GM12878 (cell line): Measurements from ENCODE around the gene OR1F1. TPM values are rescaled to one million over a fixed set of nuclear protein-coding genes. Genes with fewer than 3 reads are reported as not detected.
A peak's percentile ranks its signal among the peaks of the same experiment; 100 is the strongest.

Experiments used
- ATAC-seq: fragments of 200-7000 bp; cut with Tn5 transposase; 3 replicates; pipeline ENCODE4 v1.9.1; 2020; ENCODE audit warnings: mild to moderate bottlenecking, moderate library complexity
- BruUV-seq: library from RNA; stranded (reverse); fragments of 400-500 nt; replicated peaks from 2 replicates; lab custom pipeline; 2021; lab: Mats Ljungman, UMichigan
- CTCF ChIA-PET: fragments of 300-600 bp; sonication (Branson Sonifier 250); formaldehyde crosslinking; extraction: SDS; loops from one replicate; lab custom pipeline; 2021; ENCODE audit warnings: inconsistent platforms; lab: Yijun Ruan, JAX
- POLR2A ChIA-PET: fragments of 350-600 bp; formaldehyde crosslinking; extraction: SDS; loops from one replicate; lab custom pipeline; 2021; ENCODE audit warnings: inconsistent platforms; lab: Charles Lee
- RAD21 ChIA-PET: fragments of 300-600 bp; sonication (Branson Sonifier 250); formaldehyde crosslinking; loops from one replicate; lab custom pipeline; 2023; ENCODE audit warnings: antibody characterized with exemption; ENCODE audit not compliant: unreplicated experiment; lab: Charles Lee
- SMC1A ChIA-PET: fragments of 300-600 bp; sonication (Branson Sonifier 250); formaldehyde crosslinking; loops from one replicate; lab custom pipeline; 2023; ENCODE audit not compliant: unreplicated experiment, uncharacterized antibody; lab: Charles Lee
- DNase-seq: peaks from one replicate; pipeline ENCODE4 v3.0.0-alpha.2; 2011; ENCODE audit warnings: low read depth, low spot score
- FAIRE-seq: peaks from 3 replicates; lab custom pipeline; 2011; peaks lifted over from hg19 to GRCh38; lab: Jason Lieb, UNC
- H2AFZ ChIP-seq: 2 replicates; pipeline ENCODE4 v1.6.0; 2011; ENCODE audit warnings: low read depth, low read length, control low read depth; ENCODE audit not compliant: control insufficient read depth
- H3K27ac ChIP-seq: 2 replicates; pipeline ENCODE4 v1.5.1; 2011; ENCODE audit warnings: control low read depth; ENCODE audit not compliant: control insufficient read depth, insufficient read depth
- H3K27me3 ChIP-seq, 2 experiments: replicated peaks in 1 of 2; 2 replicates each; pipeline versions ENCODE4 v1.6.0 to v1.6.1; 2011; ENCODE audit warnings: low read length in 1 of 2; ENCODE audit not compliant: control insufficient read depth in 2 of 2, insufficient read depth in 2 of 2
- H3K36me3 ChIP-seq, 2 experiments: 2 replicates each; pipeline ENCODE4 v1.5.1; 2011; ENCODE audit warnings: low read length in 1 of 2; ENCODE audit not compliant: control insufficient read depth in 2 of 2, insufficient read depth in 2 of 2
- H3K4me1 ChIP-seq: 2 replicates; pipeline ENCODE4 v1.6.1; 2011; ENCODE audit warnings: mild to moderate bottlenecking, low read length, moderate library complexity, mixed read lengths; ENCODE audit not compliant: control insufficient read depth, insufficient read depth
- H3K4me2 ChIP-seq: 2 replicates; pipeline ENCODE4 v1.6.0; 2011; ENCODE audit warnings: control low read depth; ENCODE audit not compliant: control insufficient read depth, insufficient read depth
- H3K4me3 ChIP-seq: fragments of 200-600 bp; sonication (generic); 2 replicates; pipeline ENCODE4 v1.5.1; 2016
- H3K79me2 ChIP-seq: 2 replicates; pipeline ENCODE4 v1.6.0; 2011; ENCODE audit warnings: low read length; ENCODE audit not compliant: control insufficient read depth, insufficient read depth
- H3K9ac ChIP-seq: 2 replicates; pipeline ENCODE4 v1.8.0; 2011; ENCODE audit warnings: low read length, control low read depth, mixed read lengths; ENCODE audit not compliant: control insufficient read depth, insufficient read depth
- H3K9me3 ChIP-seq: replicated peaks from 3 replicates; pipeline ENCODE4 v1.5.1; 2011; ENCODE audit warnings: mild to moderate bottlenecking, low read length; ENCODE audit not compliant: control insufficient read depth, insufficient read depth
- H4K20me1 ChIP-seq: 2 replicates; pipeline ENCODE4 v1.6.0; 2011; ENCODE audit not compliant: control insufficient read depth, insufficient read depth
- CHD2 ChIP-seq: IDR thresholded peaks from 2 replicates; pipeline ENCODE4 v1.6.1; 2011; ENCODE audit warnings: low read depth, low read length, improper control_type of control experiment, borderline replicate concordance
- CTCF ChIP-seq, 3 experiments: IDR thresholded peaks in 2 of 3; conservative IDR thresholded peaks in 1 of 3; 2 replicates each; pipeline ENCODE4 v1.5.1; 2011; ENCODE audit warnings: low read depth in 3 of 3, low read length in 3 of 3, mild to moderate bottlenecking in 3 of 3, control low read depth in 2 of 3, moderate library complexity in 2 of 3, inconsistent platforms in 1 of 3, mixed read lengths in 1 of 3; ENCODE audit not compliant: control insufficient read depth in 2 of 3, insufficient read depth in 1 of 3; ENCODE audit errors: extremely low read depth in 1 of 3
- E2F8 ChIP-seq: fragments of 450-650 bp; IDR thresholded peaks from 2 replicates; pipeline ENCODE4 v1.6.1; 2018; ENCODE audit warnings: mild to moderate bottlenecking, low read depth, moderate library complexity; ENCODE audit not compliant: partially characterized antibody
- MEF2B ChIP-seq: fragments of 450-650 bp; IDR thresholded peaks from 2 replicates; pipeline ENCODE4 v1.6.1; 2018; ENCODE audit warnings: mild to moderate bottlenecking, moderate library complexity; ENCODE audit not compliant: partially characterized antibody, poor library complexity, severe bottlenecking
- NRF1 ChIP-seq: conservative IDR thresholded peaks from 2 replicates; pipeline ENCODE4 v1.6.1; 2011; ENCODE audit warnings: mild to moderate bottlenecking, low read depth, low read length, improper control_type of control experiment
- RAD21 ChIP-seq: IDR thresholded peaks from 2 replicates; pipeline ENCODE4 v1.6.1; 2011; ENCODE audit warnings: mild to moderate bottlenecking, low read depth, low read length, moderate library complexity; ENCODE audit not compliant: insufficient read depth
- RUNX3 ChIP-seq: IDR thresholded peaks from 2 replicates; pipeline ENCODE4 v1.6.1; 2012; ENCODE audit warnings: low read length, inconsistent platforms
- SREBF2 ChIP-seq: IDR thresholded peaks from 2 replicates; pipeline ENCODE4 v1.6.1; 2012; ENCODE audit warnings: mild to moderate bottlenecking, low read length
- TARDBP ChIP-seq: IDR thresholded peaks from 2 replicates; pipeline ENCODE4 v1.6.1; 2016; ENCODE audit warnings: borderline replicate concordance
- ZNF24 ChIP-seq: fragments of 450-650 bp; IDR thresholded peaks from 2 replicates; pipeline ENCODE4 v1.6.1; 2017; ENCODE audit warnings: antibody characterized with exemption, mild to moderate bottlenecking
- ZSCAN29 ChIP-seq: fragments of 450-650 bp; IDR thresholded peaks from 2 replicates; pipeline ENCODE4 v1.6.1; 2017; ENCODE audit warnings: mild to moderate bottlenecking, moderate library complexity
- WGBS: methylation state at CpG from one replicate; pipeline ENCODE4 v1.1.6; 2016; ENCODE audit warnings: low lambda C conversion rate; ENCODE audit not compliant: insufficient replicate concordance, insufficient coverage; ENCODE audit errors: missing lambda C conversion rate; 5-methylcytosine and 5-hydroxymethylcytosine counted together
- in situ Hi-C: fragments of 300-500 bp; cut with MboI; formaldehyde crosslinking; loops from 9 replicates; pipeline ENCODE4 v1.14.3; 2018; ENCODE audit warnings: mixed read lengths
- intact Hi-C: fragments of 100-400 bp; cut with micrococcal nuclease; formaldehyde crosslinking; loops from one replicate; pipeline ENCODE4 v1.14.2; 2022; ENCODE audit not compliant: unreplicated experiment
- polyA plus RNA-seq, 11 experiments: library from polyadenylated mRNA; depleted of rRNA in 4 of 11; unstranded in 6 of 11; stranded (reverse) in 5 of 11; fragments of >200 nt; fragmentation: Nextera tagmentation in 4 of 11; fragmentation: Illumina TruSeq in 1 of 11; extraction: Ambion mirVana in 4 of 11; extraction: Trizol in 1 of 11; gene quantifications; 1 replicate in 1 of 11; 2 replicates in 10 of 11; pipeline versions ENCODE4 v1.2.1 to v1.2.3, GENCODE V29; 2011 to 2016; ENCODE audit warnings: inconsistent platforms in 2 of 11, missing spikeins in 2 of 11, low read depth in 1 of 11
- total RNA-seq, 4 experiments: library from RNA; depleted of rRNA in 3 of 4; stranded (reverse); fragments of >200 nt in 3 of 4; fragmentation: Illumina TruSeq in 1 of 4; extraction: Trizol in 1 of 4; gene quantifications; 2 replicates each; pipeline versions ENCODE4 v1.2.1 to v1.2.3, GENCODE V29; 2013 to 2021

Gene OR1F1
- total and polyA plus RNA-seq, 10 of the 15 experiments (the other 5 are each of a cell fraction or from before 2014, with no cell fraction given): 0.10 to 0.14 (median 0.12) TPM; not detected in 7

GRCh38 chr16:3182608-3183444 is 5.2 kb upstream of the OR1F1 start:
- Histone ChIP-seq H4K20me1 (no peaks in the 10 kb centered on the region), H3K27me3 (no peaks in the 10 kb centered on the region; a peak in 2 of 4 replicates), H3K4me2 (peak overlapping the region; percentile 95)
- DNase-seq: no peak
- RAD21 ChIA-PET: no interaction called here
- TF ChIP-seq RUNX3: 0 out of 2 replicates have a peak, but pooled peaks have one; percentile 23
- no peak for TF ChIP-seq CHD2
- TF ChIP-seq CTCF (IDR thresholded peaks at IDR 0.05 in 2 of 3, conservative IDR thresholded peaks at IDR 0.05 in 1 of 3; ENCODE audit: control insufficient read depth in 2 of 3, extremely low read depth in 1 of 3, insufficient read depth in 1 of 3, low read depth in 3 of 3, low read length in 3 of 3): peak; percentile 25 to 54 (median 42)
- TF ChIP-seq ZSCAN29: peak; percentile 57; the same call in 1 of the 2 replicates
- no peak for TF ChIP-seq NRF1
- TF ChIP-seq MEF2B: no peak
- peak; percentile 90 for TF ChIP-seq ZNF24
- peak; percentile 43 for TF ChIP-seq RAD21
- TF ChIP-seq TARDBP: peak; percentile 77; the same call in 1 of the 2 replicates
- TF ChIP-seq SREBF2: peak; percentile 81
- no peak for TF ChIP-seq E2F8
- TF ChIP-seq, all 136 proteins: peak for 7
- Histone ChIP-seq H3K36me3 (no peaks in the 10 kb centered on the region), H3K79me2 (no peaks in the 10 kb centered on the region), H3K9me3 (no peaks in the 10 kb centered on the region), H3K4me1 (peaks cover 10% of the 10 kb centered on the region; the same call in 1 of the 2 replicates), H3K4me3 (peak overlapping the region; percentile 65), H3K9ac (peak overlapping the region; percentile 39), H3K27ac (no peak overlapping the region), H2AFZ (peak overlapping the region; percentile 55)
- SMC1A ChIA-PET: no interaction called here
- intact Hi-C loops: no loop called here
- no peak for FAIRE-seq
- POLR2A ChIA-PET: interaction anchor here (0.7 kb wide), 1 partner anchor 221 kb away, joined by 4 read pairs; no protein-coding TSS in a partner anchor
- BruUV-seq: no TSS peak
- 11% methylated on average over 67 of the region's 72 CpGs for WGBS
- peak; percentile 78 for ATAC-seq
- CTCF ChIA-PET: interaction anchor here (1.1 to 2.8 kb wide), 4 partner anchors 9 to 32 kb away, joined by 3 to 15 read pairs (median 4); no protein-coding TSS in a partner anchor
- in situ Hi-C loops: no loop called here
